Measurements from ENCODE around the gene ANKRD13B. TPM values are rescaled to one million over a fixed set of nuclear protein-coding genes. Genes with fewer than 3 reads are reported as not detected.
"Not testable (repeated sequence)": the region's sequence is repeated elsewhere in the genome, so short reads cannot be mapped to it uniquely, and the experiment has no call there.

ANKRD13B gene
- polyA plus RNA-seq, 4 donors: 7.5 to 13.4 (median 9.3) TPM

DNA sequence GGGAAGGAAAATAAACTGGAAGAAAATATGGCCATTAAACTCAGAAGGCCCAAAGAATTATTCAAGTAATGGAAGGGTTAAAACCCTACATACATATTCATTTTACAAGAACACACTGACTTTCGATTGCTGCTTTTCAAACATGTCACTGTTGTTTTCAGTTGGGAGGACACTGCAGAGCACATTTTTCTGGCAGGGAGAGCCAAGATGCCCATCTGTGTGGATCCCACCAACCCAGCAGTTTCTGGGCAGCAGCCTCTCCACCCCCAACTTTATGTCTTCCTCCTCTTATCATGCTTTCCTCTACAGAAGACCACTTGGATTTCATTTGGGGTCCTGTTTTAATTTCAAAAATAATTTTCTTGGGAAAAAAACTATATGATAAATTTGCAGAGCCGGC, 36.9 kb downstream of the ANKRD13B start:
- DNase-seq (ENCODE audit: low read depth in 4 of 4, low spot score in 3 of 4): no peak

DNA sequence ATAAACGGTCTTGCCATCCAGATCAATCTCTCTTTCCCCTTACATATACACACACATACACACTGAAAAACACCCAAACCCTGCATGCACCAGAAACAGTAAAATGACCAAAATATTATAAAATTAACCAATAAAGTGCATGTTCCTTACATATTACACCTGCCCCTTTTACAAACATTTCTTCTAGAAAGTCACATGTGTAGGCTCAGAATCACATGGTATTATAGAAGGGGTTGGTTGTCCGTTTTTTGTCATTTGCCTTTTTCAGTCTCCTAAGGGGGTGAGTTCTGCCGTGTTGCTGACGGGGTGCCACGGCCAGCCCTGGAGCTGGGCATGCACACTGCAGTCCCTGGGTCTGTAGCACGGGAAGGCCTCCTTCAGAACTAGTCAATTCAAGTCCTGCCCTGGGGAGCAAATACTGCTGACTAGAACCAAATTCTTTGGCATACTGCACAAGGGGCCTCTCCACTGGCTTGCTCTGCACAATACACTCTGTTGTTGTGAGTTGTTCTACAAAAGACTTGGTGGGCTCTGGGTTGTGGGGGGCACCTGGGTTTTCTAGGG, 37.8 kb downstream of the ANKRD13B start:
- DNase-seq (ENCODE audit: low read depth in 4 of 4, low spot score in 3 of 4): no peak

DNA sequence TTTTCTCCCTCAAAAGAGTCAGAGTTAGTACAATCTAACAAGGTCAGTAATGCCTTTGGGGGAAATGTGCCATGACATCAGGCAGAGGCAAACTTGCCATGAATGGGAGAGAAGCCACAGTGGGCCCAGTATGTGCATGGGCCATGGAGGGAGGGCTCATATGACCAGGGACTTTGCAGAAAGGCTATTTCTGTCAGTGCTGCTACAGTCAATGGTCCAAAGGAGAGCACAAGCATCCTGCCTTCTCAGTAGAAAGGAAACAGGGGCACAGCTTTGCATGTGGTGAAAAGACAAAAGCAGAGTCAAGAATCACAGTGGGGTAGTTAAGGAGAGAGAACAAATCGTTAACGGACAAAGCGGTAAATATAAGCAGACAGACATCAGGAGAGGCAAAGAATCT, 41.0 kb downstream of the ANKRD13B start:
- no peak for DNase-seq (ENCODE audit: low read depth in 4 of 4, low spot score in 3 of 4)

DNA sequence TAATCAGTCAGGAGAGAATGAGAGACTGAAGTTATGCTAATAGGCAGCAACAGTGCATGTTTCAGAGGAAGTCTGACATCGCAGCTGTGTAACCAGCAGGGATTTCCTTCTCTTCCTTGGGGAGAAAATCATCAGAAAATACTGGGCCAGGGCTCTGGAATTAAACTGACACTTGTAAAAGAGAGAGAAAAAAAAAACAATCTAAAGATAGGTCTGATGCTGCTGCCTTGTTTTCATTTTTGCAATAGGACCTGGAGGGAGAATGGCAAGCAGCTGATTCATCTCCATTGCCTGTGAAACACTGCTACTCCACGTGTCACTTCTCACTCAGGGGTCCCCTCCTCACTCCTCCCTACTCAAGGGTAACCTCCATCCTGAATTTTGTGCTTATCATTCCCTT, 47.5 kb downstream of the ANKRD13B start:
- no peak for DNase-seq (ENCODE audit: low read depth in 4 of 4, low spot score in 3 of 4)

DNA sequence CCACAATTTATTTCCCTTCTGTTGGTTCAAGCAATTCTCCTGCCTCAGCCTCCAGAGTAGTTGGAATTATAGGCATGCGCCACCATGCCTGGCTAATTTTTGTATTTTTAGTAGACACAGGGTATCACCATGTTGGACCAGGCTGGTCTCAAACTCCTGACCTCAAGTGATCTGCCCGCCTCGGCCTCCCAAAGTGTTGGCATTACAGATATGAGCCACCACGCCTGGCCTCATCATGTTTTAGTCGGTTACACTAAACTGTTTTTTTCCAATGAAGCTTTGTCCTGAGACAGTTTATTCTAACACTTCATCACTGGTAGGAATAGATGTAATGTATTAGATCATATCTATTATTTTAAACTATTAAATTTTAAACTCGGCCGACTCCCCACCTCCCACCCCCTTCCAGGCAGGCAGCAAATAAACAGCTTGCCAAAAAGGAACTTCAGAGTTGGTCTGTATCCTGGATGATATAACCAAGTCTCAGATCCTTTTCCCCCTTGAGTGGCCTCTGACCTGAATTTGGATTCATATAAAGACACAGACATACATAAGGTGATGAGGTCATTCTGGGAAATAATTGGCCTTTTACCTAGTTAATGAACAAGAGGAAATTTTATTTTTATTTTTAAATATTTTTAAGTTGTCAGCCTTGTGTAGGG, 48.2 kb downstream of the ANKRD13B start:
- no peak for DNase-seq (ENCODE audit: low read depth in 4 of 4, low spot score in 3 of 4)

DNA sequence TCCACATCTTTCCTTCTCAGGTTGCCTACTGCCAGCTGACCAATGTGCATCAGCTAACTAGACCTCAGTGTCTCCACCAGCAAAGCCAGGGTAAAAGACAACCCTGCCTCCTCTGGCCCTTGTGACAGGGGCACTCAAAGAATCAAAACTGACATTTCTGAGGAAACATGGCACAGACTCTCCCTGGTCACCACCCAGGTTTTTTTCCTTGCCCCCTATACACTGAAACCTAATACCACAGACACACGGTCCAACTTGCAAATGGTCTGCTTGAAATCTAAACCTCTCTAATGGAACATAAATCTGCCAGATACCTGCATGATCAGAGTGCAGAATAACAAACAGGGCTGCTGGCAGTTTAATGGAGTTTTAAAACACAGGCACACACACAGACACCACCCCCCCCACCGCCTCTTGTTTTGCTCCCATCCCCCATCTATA, 49.3 kb downstream of the ANKRD13B start:
- peak in 2 of 4 donors; percentile 66 to 73 for DNase-seq (ENCODE audit: low read depth in 4 of 4, low spot score in 3 of 4)

DNA sequence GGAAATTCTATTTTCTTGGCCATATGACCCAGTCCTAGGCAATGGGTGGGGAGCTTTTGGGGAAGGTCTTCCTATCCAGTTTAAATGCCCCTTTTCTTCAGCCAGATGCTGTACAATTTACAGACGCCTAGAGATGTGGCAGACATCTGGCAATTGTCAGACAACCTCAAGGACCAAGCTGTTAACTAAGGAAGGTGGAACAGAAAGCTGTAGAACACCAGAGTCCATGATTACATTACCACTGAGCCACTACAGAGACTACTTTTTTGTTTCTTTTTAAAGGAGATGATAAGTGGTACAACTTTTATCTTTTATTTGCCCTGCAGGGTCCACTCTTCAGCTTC, 50.9 kb downstream of the ANKRD13B start:
- DNase-seq (ENCODE audit: low read depth in 4 of 4, low spot score in 3 of 4): no peak

DNA sequence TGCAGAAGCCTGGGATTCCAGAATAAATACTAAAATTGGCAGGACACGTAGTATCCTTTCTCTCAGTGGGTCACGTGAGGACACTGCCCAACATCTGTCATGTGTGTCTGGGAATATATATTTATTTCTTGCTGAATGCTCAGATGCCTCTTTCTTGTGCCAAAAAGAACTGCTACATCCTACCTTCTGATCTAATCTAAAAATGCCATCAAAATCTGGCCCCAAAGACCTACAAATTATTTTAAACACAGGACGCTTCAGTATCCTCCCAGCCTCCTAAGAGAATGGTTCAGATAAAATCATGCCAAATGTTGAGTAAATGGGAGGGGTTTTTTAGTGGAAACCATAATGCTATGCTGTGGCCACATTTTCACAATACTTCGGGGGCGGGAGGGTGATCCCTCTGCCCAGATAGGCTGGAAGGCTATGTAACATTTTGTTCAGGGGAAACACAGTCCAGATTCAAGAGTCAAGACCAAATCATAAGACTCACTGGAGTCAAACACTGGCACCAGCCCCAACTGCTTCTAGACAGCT, 52.7 kb downstream of the ANKRD13B start:
- DNase-seq (ENCODE audit: low read depth in 4 of 4, low spot score in 3 of 4): no peak

DNA sequence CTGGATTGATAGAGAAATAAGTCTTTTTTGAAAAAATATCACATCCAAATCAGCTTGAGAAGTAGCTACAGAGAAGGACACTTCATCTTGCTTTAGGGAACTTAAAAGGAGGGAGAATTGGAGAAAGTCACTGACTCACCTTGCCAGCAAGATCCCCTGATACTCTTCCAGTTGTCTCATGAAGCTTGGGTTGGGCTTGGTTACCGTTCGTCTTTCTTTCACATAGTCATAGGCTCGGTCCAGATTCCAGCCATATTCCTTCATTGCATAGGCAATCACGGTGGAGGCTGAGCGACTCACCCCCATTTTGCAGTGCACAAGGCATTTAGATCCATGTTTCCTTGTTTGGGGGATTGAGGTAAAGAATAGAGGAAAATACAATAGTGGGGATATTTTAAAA, 55.1 kb downstream of the ANKRD13B start:
- no peak for DNase-seq (ENCODE audit: low read depth in 4 of 4, low spot score in 3 of 4)

DNA sequence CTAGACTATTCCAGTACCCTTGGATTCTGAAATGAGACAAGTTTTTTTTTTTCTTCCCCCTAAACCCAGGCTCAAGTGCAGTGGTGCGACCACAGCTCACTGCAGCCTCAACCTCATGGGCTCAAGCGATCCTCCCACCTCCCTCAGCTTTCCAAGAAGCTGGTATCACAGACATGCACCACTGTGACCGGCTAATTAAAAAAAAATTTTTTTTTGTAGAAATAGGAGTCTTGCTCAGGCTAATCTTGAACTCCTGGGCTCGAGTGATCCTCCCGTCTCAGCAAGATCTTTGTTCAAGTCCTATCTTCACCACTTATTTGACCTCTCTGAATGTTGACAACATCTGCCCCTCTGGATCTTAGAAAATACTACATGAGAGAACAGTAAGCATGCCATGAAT, 56.4 kb downstream of the ANKRD13B start:
- no peak for DNase-seq (ENCODE audit: low read depth in 4 of 4, low spot score in 3 of 4)

DNA sequence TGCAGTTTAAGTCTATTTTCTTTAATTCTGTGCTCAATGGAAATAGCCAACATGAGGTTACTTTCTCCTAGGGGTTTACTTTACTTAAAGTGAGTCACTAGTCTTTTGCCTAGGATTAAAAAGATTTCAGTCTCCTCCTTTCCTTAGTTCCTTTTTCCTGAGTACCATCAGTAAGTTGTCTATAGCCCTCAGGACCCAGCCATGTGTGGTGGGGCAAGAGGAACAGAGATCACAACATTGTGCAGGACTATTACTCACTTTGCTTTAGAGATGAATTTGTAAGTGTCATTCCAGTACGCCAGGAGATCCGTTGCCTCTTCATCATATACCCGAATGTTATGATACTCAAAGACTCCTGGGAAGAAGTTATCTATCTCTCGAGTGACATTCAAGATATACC, 57.5 kb downstream of the ANKRD13B start:
- no peak for DNase-seq (ENCODE audit: low read depth in 4 of 4, low spot score in 3 of 4)

DNA sequence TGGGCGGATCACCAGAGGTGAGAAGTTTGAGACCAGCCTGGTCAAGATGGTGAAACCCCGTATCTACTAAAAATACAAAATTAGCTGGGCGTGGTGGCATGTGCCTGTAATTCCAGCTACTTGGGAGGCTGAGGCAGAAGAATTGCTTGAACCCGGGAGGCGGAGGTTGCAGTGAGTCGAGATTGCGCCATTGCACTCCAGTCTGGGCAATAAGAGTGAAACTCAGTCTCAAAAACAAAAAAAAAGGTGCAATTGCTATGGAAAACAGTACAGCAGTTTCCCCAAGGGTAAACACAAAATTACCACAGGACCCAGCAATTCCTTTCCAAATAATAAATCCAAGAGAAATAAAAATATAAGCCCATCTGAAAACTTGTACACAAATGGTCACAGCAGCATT, 59.0 kb downstream of the ANKRD13B start:
- not testable (repeated sequence) for DNase-seq (ENCODE audit: low read depth in 4 of 4, low spot score in 3 of 4)

DNA sequence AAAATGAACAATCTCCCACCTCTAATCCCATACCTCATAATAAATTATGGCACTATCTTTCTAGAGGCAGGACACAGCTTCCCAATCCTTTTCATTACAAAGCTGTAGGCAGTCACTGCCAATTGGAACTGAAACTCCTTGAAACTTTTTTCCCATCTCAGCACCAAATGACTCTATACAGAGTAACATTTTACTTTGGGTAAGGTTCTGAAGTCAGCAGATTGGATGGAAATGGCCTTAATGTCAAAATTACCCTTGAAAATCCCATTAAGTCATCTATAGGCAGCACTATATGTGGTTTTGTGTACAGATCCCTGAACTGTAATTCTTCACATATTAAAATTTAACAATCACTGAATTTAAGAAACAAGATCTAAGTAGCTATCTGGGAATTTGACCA, 60.0 kb downstream of the ANKRD13B start:
- DNase-seq (ENCODE audit: low read depth in 4 of 4, low spot score in 3 of 4): no peak

DNA sequence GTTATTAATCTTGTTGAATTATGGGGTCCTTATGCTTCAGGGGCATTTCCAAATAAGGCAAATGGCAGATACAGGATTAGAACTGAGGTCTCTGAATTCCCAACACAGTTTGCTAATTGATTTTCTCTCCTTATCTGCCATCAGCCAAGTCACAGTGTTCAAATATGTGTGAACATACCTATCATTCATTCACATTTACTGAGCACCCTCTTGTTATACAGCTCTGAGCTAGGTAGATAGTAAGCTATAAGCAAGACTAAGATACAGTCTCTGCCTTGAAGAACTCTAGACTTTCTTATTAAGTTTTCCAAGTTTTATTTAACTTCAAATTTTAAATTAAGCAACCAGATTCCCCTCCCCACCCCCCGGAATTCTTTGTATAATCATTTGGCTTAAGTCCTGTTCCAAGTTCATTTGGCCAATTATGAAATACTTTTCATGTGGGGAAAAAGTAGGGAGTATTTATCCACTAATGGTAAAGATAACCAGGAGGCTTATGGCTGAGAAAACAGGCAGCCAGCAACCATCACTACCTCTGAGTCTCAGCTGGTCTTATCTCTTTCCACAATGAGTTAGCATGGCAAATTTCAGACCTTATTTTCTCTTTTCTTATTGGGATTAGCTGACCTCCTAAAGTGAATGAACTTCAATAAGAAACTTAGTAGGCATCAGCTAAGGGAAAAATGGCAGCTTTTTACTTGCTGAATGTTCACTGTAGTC, 61.2 kb downstream of the ANKRD13B start:
- DNase-seq (ENCODE audit: low read depth in 4 of 4, low spot score in 3 of 4): no peak

DNA sequence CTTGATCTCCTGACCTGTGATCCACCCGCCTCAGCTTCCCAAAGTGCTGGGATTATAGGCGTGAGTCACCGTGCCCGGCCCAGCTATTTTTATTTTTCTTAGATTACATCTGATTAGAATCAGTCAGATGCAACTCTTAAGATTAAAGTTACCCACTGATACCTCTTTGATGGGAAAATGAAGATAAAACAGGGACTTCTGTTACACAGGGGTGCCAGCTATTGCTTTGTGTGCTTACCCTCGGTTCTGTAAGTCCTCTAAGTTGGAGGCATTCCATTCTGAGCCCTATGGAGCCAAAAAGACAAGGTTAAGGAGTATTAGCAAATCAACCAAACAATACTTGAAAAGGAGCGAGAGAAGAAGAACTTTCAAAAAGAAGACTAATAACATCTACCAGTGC, 62.4 kb downstream of the ANKRD13B start:
- DNase-seq (ENCODE audit: low read depth in 4 of 4, low spot score in 3 of 4): no peak

DNA sequence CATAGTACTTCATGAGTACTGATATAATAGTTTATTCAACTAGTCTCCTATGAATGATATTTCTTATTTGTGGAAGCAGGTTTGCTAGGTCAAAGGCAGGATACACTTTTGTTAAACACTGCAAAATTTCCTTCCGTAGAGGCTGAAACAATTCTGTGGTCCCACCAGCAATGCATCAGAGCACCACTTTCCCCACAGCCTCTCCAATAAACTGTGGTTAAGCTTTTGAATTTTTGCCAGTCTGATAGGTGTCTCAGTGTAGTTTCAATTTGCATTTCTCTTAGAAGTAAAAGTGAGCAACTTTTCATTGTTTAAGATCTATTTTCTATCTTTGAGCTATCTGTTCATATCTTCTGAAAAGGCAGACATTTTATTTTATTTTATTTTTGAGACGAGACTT, 66.2 kb downstream of the ANKRD13B start:
- no peak for DNase-seq (ENCODE audit: low read depth in 4 of 4, low spot score in 3 of 4)

DNA sequence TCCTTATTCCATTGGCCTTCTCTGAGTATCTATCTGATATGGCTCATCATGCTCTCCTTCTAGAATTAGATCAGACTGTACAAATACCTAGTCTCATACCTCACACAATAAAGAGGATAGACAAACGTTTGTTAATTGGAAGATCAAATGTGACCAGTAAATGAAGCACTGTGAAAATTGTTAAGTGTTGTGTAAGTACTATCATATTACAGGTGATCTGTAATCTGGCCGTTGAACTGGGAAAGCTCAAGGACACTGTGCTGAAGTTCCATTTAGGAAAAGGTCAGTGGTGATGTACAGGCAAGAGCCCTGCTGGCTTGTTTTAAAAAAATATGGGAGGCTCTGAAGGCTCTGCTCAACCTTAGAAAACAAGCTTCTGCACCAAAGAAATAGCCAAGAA, 68.3 kb downstream of the ANKRD13B start:
- DNase-seq (ENCODE audit: low read depth in 4 of 4, low spot score in 3 of 4): no peak

DNA sequence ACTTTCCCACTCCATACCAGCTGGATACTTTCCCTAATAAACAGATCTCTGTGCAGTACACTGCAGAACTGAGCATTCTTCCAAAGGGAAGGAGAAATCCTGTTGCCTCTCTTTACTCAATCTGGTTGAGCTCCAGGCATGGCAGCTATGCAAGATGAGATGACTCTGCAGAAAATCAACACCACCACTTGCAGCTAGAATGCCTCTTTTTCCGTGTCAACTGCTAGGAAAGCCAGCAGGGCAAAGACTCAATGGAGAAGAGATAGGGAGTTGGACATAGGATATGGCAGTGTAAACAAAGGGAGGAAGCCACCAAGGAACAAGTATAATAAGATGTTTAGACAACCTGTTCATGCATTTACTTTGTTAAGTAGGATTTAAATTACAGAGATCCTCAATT, 70.2 kb downstream of the ANKRD13B start:
- no peak for DNase-seq (ENCODE audit: low read depth in 4 of 4, low spot score in 3 of 4)

Measured in right renal pelvis (tissue), 4 donors.